NCI-H748 (cell line): ENCODE data around the gene RHBDF1.
"Not testable (repeated sequence)": the region's sequence is repeated elsewhere in the genome, so short reads cannot be mapped to it uniquely, and the experiment has no call there.

Experiments used
- DNase-seq: peaks from one replicate; lab custom pipeline; 2025; ENCODE audit not compliant: unreplicated experiment; lab: John Stamatoyannopoulos, UW

RHBDF1 gene

DNA sequence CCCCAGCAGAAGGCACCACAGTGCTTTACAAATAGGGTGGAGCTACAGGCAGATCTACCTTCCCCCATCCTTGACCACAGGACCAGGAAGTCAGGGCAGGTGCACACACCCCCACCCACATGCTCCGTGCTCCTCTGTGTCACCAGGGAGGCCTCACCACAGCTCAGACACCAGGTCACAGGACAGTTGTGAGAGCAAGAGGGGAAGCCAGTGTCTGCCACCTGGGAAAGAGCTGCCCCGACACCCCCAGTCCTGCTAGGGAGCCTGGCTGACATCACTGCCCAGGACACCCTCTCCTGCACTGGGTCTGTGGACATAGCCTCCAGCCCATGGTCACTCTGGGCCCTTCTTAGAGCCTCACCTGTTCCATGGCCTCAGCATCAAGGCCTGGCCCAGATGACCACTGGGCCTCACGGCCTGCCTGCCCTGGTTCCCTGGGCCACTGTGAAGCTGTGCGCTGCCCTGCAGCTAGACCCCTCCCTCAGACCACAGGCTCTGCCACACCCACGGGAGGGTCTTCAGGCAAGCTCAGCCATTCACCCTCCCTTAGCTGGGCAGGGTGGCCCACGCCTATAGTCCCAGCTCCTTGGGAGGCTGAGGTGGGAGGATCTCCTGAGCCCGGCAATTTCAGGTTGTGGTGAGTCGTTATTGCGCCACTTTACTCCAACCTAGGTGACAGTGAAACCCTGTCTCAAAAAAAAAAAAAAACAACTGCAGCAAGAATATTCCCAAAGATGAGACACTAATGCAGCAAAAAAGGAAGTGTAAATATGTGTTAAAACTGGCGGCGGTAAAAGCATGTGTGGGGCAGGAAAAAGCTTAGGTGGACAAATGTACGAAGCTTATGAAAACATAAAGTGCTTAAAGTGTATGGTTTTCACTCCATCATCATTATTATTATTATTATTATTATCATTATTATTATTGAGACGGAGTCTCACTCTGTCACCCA, 33.2 kb downstream of the RHBDF1 start:
- DNase-seq: no peak

DNA sequence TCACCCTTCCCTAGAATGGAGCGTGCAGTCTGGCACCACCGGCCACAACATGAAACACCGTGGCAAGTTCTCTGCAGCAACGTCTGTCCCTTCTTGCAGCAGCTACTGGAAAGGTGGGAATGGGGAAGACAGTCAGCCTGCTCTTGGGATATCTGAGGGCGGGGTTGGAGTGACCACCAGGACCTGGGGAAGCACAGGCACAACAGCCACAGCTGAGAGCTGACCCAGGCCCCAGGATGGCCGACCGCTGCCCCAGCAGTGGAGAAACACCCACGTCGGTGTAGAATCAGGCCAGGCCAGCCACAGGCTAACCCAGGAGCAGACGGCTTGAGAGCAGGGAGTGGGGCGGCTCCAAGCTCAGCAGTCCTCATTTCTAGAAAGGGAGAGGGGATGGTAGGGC, 34.2 kb downstream of the RHBDF1 start:
- DNase-seq: not testable (repeated sequence)

GRCh38 chr16:37511-37910, 34.9 kb downstream of the RHBDF1 start:
- no peak for DNase-seq

GRCh38 chr16:36336-36984, 36.0 kb downstream of the RHBDF1 start:
- DNase-seq: no peak

- no peak for DNase-seq
These were observed 36.6 kb downstream of the RHBDF1 start for GRCh38 chr16:35678-36305.

GRCh38 chr16:35011-35677, 37.3 kb downstream of the RHBDF1 start:
- DNase-seq: no peak

DNA sequence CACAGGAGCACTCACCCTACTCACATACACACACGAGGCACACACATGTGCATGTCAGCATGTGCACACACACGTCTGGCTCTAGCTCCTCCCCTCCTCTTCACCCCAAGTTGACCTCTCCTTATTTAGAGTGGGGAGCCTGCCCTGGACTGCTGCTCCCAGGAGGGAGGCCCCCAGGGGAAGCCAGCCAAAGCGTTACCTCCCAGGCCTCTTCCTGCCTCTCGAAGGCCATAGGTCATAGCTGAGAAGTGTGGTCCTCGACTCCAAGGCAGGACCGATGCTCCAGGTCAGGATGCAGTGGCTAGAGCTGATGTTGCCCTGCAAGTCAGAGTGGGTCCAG, 37.8 kb downstream of the RHBDF1 start:
- no peak for DNase-seq

DNA sequence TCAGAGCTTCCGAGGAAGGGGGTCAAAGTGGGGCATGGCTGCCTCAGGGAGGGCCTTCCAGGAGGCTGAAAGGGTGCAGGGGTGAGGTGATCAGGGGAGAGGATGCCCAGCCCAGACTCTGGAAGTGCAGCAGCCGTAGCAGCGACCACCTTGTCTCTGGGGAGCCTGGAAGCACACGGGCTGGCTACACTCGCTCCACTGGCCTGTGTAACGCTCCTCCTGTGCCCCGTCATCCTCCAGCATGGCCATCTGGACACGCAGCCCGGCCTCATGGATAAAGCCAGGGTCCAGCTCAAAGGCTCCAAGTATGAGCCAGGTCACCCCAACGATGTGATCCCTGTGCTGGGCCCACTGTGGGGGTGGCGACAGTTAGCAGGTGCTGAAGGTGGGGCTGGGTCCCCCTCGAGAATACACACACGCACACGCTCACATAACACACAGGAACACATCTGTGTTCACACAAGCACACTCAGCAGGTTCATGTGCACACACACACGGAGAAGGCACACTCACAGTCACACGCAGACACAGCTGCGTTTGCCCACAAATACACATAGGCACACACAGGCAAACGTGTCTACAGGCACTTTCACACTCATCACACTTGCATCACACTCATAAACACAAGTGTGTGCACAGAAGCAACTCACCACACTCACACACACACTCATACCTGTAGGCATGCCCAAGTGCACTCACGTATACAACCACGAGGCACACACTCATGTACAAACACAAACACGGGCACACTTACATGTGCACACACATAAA, 38.4 kb downstream of the RHBDF1 start:
- no peak for DNase-seq

DNA sequence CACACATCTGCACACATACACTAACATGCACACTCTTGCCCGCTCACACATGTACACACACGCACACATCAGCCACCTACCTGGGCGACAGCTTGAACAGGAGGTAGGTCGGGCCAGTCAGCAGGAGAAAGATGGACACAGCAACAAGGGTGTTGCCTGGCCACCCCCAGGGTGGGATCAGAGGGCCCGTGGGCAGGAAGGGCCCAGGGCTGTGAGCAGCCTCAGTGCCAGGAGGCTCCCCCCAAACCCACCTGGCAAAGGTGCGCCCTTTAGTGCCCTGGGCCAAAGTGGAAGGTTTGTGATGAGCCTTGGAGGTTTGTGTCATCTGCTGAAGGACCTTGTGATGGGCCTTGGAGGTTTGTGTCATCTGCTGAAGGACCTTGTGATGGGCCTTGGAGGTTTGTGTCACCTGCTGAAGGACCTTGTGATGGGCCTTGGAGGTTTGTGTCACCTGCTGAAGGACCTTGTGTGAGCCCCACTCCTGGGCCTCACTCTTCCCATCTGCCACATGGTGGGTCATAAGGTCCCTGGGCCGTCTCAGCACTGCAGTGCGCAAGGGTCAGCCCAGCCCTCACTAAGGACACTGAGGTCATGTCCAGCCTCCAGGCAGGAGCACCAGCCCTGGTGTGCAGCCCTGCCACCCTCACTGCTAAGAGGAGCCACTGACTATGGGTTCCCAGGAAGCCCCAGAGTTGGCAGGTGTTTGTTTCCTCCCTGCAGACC, 39.1 kb downstream of the RHBDF1 start:
- DNase-seq: not testable (repeated sequence)

DNA sequence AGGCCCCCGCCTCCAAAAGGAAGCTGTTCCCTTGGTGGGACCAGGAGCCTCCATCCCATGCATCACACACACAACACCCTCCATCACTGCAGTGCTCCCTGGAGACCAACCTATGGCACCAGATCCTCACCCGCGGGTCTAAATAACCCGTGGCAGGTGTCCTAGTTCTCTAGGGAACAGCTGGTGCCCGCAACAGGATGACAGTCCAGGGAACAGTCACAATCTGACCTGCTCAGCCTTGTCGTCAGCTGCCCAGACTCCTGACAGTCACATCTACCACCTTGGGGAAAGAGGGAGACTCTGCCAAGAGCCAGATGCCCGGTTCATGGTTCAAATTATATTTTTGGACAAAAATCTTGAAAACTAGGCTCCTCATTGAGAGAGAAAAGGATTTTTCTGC, 41.8 kb downstream of the RHBDF1 start:
- not testable (repeated sequence) for DNase-seq

- not testable (repeated sequence) for DNase-seq
These were observed 46.5 kb downstream of the RHBDF1 start for GRCh38 chr16:25926-26348.

GRCh38 chr16:24151-24550, 48.3 kb downstream of the RHBDF1 start:
- not testable (repeated sequence) for DNase-seq

GRCh38 chr16:20886-21285, 51.5 kb downstream of the RHBDF1 start:
- not testable (repeated sequence) for DNase-seq

DNA sequence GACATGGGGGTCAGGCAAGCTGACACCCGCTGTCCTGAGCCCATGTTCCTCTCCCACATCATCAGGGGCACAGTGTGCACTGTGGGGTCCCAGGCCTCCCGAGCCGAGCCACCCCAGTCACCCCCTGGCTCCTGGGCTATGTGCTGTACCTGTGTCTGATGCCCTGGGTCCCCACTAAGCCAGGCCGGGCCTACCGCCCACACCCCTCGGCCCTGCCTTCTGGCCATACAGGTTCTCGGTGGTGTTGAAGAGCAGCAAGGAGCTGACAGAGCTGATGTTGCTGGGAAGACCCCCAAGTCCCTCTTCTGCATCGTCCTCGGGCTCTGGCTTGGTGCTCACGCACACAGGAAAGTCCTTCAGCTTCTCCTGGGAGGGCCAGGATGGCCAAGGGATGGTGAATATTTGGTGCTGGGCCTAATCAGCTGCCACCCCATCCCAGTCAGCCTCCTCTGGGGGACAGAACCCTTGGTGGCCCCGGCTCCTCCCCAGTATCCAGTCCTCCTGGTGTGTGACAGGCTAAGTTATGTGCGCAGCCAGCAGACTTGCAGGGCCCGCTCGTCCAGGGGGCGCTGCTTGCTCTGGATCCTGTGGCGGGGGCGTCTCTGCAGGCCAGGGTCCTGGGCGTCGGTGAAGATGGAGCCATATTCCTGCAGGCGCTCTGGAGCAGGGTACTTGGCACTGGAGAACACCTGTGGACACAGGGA, 55.2 kb downstream of the RHBDF1 start:
- not testable (repeated sequence) for DNase-seq

GRCh38 chr16:10772-11171, 61.7 kb downstream of the RHBDF1 start:
- DNase-seq: peak; percentile 84

- DNase-seq: peak; percentile 1
These were observed 62.3 kb downstream of the RHBDF1 start for GRCh38 chr16:9903-10665.
